Testis (tissue), 3 donors: Measurements from ENCODE around the gene SLCO1B3. TPM values are rescaled to one million over a fixed set of nuclear protein-coding genes. Genes with fewer than 3 reads are reported as not detected.

ENCODE experiments used
- DNase-seq: peaks from one replicate; pipeline ENCODE4 v3.0.0-alpha.2; 2019
- H3K27ac ChIP-seq, 2 donors: fragments of 200-600 bp; sonication (generic); one replicate each; pipeline ENCODE4 v1.5.1; 2019
- H3K27me3 ChIP-seq: fragments of 200-600 bp; sonication (generic); one replicate; pipeline ENCODE4 v1.5.1; 2019
- H3K36me3 ChIP-seq: fragments of 200-600 bp; sonication (generic); one replicate; pipeline ENCODE4 v1.5.1; 2017; ENCODE audit warnings: low read depth; ENCODE audit errors: missing control alignments
- H3K4me1 ChIP-seq: fragments of 200-600 bp; sonication (generic); one replicate; pipeline ENCODE4 v1.5.1; 2019
- H3K4me3 ChIP-seq, 2 donors: fragments of 200-600 bp; sonication (generic); one replicate each; pipeline ENCODE4 v1.5.1; 2017 to 2019
- H3K9me3 ChIP-seq: fragments of 200-600 bp; sonication (generic); one replicate; pipeline ENCODE4 v1.5.1; 2017
- POLR2A ChIP-seq: fragments of 450-650 bp; IDR thresholded peaks from one replicate; pipeline ENCODE4 v1.6.1; 2017; ENCODE audit warnings: antibody characterized with exemption, mild to moderate bottlenecking, moderate library complexity
- WGBS, 2 donors: methylation state at CpG; one replicate each; pipeline ENCODE4 v1.1.5; 2018; 5-methylcytosine and 5-hydroxymethylcytosine counted together
- intact Hi-C: fragments of 100-400 bp; cut with DNase I; formaldehyde crosslinking; loops from one replicate; pipeline ENCODE4 v1.15.1; 2023; ENCODE audit warnings: low total_unique reads
- polyA plus RNA-seq: library from polyadenylated mRNA; stranded (reverse); fragments of 350-450 nt; fragmentation: Illumina TruSeq; extraction: RNeasy Lipid Tissue Mini Kit (QIAGEN cat#74804); gene quantifications from one replicate; pipeline ENCODE4 v1.2.3, GENCODE V29; 2014; ENCODE audit warnings: low read depth, low replicate concordance; ENCODE audit not compliant: insufficient read depth
- total RNA-seq, 2 donors: library from RNA; depleted of rRNA; stranded (reverse); fragments of >200 nt; gene quantifications; one replicate each; pipeline ENCODE4 v1.2.3, GENCODE V29; 2016
- TF ChIP-seq, protein P1 (sequence below), 3 experiments: fragments of 450-650 bp in 2 of 3; fragments of 200-600 bp in 1 of 3; sonication (generic) in 1 of 3; IDR thresholded peaks; one replicate each; pipeline ENCODE4 v1.5.1; 2016 to 2019; ENCODE audit warnings: antibody characterized with exemption in 3 of 3, mild to moderate bottlenecking in 2 of 3, moderate library complexity in 1 of 3

The SLCO1B3 gene
- total and polyA plus RNA-seq, 3 donors from 2014 or later, result 1.3 to 3.9 (median 1.7) TPM

DNA sequence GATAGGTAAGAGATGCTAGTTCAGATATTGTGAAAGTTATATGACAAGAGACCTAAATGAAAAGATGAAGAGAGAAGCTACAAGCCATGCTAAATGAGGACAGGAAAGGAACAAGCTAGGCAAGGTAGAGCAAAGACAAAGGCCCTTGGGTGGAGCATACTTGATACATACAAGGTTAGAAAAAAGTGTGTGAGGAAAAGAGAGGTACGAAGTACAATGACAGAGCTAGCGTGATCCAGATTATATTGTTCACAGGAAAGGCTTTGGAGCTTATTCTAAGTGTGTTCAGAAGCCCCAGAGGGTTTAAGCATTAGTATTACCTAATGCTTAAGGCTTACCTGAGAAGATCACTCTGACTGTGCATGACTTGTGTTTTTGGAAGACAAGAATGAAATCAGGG, 75.0 kb downstream of the SLCO1B3 start:
- intact Hi-C loops, result no loop called here

DNA sequence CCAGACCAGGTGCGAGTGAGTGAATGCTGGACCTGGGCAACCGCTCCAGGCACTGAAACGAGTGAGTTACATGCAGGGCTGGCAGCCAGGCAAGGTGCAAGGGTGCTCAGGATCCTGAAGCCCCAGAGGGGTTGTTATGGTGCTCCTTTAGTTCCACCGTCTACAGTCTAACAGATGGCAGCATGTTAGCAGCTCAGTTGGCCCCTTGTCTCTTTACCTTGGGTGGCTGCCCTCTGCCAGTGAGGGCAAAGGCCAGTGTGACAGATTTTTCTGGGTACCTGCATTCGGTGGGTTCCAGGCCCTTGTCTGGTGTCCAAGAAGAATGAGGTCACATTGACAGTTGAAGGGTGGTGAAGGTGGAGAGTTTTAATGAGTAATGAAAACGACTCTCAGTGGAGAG, 106.8 kb downstream of the SLCO1B3 start:
- intact Hi-C loops, result no loop called here
- H3K27me3 ChIP-seq, result no peaks in the 10 kb centered on the region
- H3K4me3 ChIP-seq, result no peak overlapping the region
- TF ChIP-seq, protein P1, sequence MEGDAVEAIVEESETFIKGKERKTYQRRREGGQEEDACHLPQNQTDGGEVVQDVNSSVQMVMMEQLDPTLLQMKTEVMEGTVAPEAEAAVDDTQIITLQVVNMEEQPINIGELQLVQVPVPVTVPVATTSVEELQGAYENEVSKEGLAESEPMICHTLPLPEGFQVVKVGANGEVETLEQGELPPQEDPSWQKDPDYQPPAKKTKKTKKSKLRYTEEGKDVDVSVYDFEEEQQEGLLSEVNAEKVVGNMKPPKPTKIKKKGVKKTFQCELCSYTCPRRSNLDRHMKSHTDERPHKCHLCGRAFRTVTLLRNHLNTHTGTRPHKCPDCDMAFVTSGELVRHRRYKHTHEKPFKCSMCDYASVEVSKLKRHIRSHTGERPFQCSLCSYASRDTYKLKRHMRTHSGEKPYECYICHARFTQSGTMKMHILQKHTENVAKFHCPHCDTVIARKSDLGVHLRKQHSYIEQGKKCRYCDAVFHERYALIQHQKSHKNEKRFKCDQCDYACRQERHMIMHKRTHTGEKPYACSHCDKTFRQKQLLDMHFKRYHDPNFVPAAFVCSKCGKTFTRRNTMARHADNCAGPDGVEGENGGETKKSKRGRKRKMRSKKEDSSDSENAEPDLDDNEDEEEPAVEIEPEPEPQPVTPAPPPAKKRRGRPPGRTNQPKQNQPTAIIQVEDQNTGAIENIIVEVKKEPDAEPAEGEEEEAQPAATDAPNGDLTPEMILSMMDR (IDR thresholded peaks at IDR 0.05), result no peak
- no peak for TF ChIP-seq POLR2A
- no peaks in the 10 kb centered on the region for H3K9me3 ChIP-seq
- 84 to 90% methylated on average over 6 of the region's 6 CpGs for WGBS, 2 donors
- no peaks in the 10 kb centered on the region for H3K4me1 ChIP-seq
- H3K27ac ChIP-seq, result no peak overlapping the region
- no peak for DNase-seq
- no peaks in the 10 kb centered on the region for H3K36me3 ChIP-seq

More for the DNA sequence above, 75.0 kb downstream of the SLCO1B3 start:
- Histone ChIP-seq H3K9me3 (no peaks in the 10 kb centered on the region), H3K36me3 (no peaks in the 10 kb centered on the region), H3K4me3 (no peak overlapping the region), H3K4me1 (no peaks in the 10 kb centered on the region), H3K27ac (no peak overlapping the region), H3K27me3 (no peaks in the 10 kb centered on the region)
- DNase-seq, result no peak
- WGBS, 2 donors, result 79 to 98% methylated on average over 2 of the region's 2 CpGs
- TF ChIP-seq POLR2A, result no peak

DNA sequence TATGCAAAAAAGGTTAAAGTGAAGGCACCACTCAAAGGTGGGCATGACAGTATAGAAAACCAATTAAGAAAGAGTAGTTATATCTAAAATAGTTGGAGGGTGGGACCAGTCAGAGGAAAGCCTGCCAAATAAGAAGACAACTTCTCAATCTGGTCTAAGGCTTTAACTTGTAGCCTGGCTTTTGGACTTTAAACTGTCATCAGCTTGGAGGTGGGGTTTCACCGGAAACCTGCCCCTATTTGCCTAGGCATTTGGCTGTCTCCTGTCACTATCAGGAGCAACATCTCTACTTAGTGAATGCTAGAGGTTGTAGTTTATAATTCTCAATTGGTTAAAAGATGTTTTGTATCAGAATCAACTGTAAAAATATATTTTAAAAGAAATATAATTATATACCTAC, 107.3 kb downstream of the SLCO1B3 start:
- no peak for TF ChIP-seq POLR2A
- TF ChIP-seq, protein P1 (IDR thresholded peaks at IDR 0.05), result no peak
- Histone ChIP-seq H3K4me1 (no peaks in the 10 kb centered on the region), H3K4me3 (no peak overlapping the region), H3K36me3 (no peaks in the 10 kb centered on the region), H3K27ac (no peak overlapping the region), H3K9me3 (no peaks in the 10 kb centered on the region), H3K27me3 (no peaks in the 10 kb centered on the region)
- DNase-seq, result no peak
- intact Hi-C loops, result no loop called here
- WGBS, 2 donors, result 95 to 100% methylated on average over 1 of the region's 1 CpG

DNA sequence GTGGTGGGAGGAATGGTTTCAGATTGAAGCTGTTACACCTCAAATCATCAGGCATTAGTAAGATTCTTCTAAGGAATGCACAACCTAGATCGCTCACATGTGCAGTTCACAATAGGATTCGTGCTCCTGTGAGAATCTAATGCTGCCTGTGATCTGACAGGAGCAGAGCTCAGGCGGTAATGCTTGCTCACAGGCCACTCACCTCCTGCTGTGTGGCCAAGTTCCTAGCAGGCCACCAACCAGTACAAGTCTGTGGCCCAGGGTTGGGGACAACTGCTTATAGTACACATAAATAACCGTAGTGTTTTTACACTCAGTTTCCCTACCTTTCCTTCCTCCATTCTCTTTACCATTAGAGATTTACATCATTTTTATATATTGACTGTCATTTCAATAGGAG, 121.4 kb downstream of the SLCO1B3 start:
- no peak for DNase-seq
- intact Hi-C loops, result no loop called here
- Histone ChIP-seq H3K4me3 (no peak overlapping the region), H3K9me3 (no peaks in the 10 kb centered on the region), H3K27ac (no peak overlapping the region), H3K27me3 (no peaks in the 10 kb centered on the region), H3K36me3 (no peaks in the 10 kb centered on the region), H3K4me1 (no peaks in the 10 kb centered on the region)
- WGBS, 2 donors, result 79 to 85% methylated on average over 4 of the region's 4 CpGs
- no peak for TF ChIP-seq POLR2A
- TF ChIP-seq, protein P1 (IDR thresholded peaks at IDR 0.05), result no peak

DNA sequence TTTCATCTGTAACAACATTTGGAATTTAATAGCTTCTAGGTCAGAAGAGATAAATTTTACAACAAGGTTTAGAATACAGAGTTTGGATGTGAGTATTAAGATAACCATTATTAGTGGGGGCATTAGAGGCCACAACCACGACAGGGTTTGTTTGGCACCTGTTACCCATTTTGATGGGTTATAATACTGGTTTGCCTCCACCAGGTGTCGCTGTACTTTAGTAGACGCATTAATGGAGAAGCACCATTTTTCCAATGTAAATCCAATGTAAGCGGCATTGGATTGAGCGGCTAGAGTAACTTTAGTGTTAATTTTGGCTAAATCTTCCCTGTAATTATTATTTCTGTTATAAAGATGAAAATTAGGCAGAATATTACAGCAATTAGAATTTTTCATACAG, 136.2 kb downstream of the SLCO1B3 start:
- Histone ChIP-seq H3K4me1 (no peaks in the 10 kb centered on the region), H3K4me3 (no peak overlapping the region), H3K27me3 (no peaks in the 10 kb centered on the region), H3K27ac (no peak overlapping the region), H3K9me3 (no peaks in the 10 kb centered on the region), H3K36me3 (no peaks in the 10 kb centered on the region)
- no peak for TF ChIP-seq POLR2A
- TF ChIP-seq, protein P1 (IDR thresholded peaks at IDR 0.05), result peak in 2 of 3 experiments; percentile 36 to 42
- intact Hi-C loops, result no loop called here
- 43 to 47% methylated on average over 5 of the region's 5 CpGs for WGBS, 2 donors
- peak; percentile 54 for DNase-seq
